WERI-Rb-1 (cell line): Measurements from ENCODE around the gene DGKI.

Experiments
- DNase-seq: peaks from one replicate; pipeline ENCODE4 v3.0.0-alpha.2; 2020
- H3K27ac ChIP-seq: fragments of 250-450 bp; sonication (Bioruptor Pico); 2 replicates; pipeline ENCODE4 v1.5.1; 2020; ENCODE audit warnings: mild to moderate bottlenecking, moderate library complexity
- H3K27me3 ChIP-seq: fragments of 250-450 bp; sonication (Bioruptor Pico); 2 replicates; pipeline ENCODE4 v1.5.1; 2021; ENCODE audit warnings: mild to moderate bottlenecking, low read depth, moderate library complexity; ENCODE audit not compliant: insufficient read depth, severe bottlenecking
- H3K36me3 ChIP-seq: fragments of 250-450 bp; sonication (Bioruptor Pico); 2 replicates; pipeline ENCODE4 v1.5.1; 2020; ENCODE audit warnings: mild to moderate bottlenecking, moderate library complexity
- H3K4me3 ChIP-seq: 2 replicates; pipeline ENCODE4 v1.5.1; 2011; ENCODE audit warnings: low read depth, mild to moderate bottlenecking, control low read depth, low read length
- H3K9me3 ChIP-seq: fragments of 250-450 bp; sonication (Bioruptor Pico); 2 replicates; pipeline ENCODE4 v1.5.1; 2021; ENCODE audit warnings: mild to moderate bottlenecking, moderate library complexity; ENCODE audit not compliant: severe bottlenecking
- CTCF ChIP-seq: IDR thresholded peaks from 2 replicates; pipeline ENCODE4 v1.5.1; 2011; ENCODE audit warnings: low read depth, mild to moderate bottlenecking, control low read depth, inconsistent platforms, low read length

DGKI gene

GRCh38 chr7:137881607-137882260 is 35.0 kb upstream of the DGKI start:
- DNase-seq = no peak
- Histone ChIP-seq H3K4me3 (no peak overlapping the region), H3K27me3 (no peaks in the 10 kb centered on the region), H3K36me3 (peaks cover 15% of the 10 kb centered on the region; the same call in 1 of the 2 replicates), H3K9me3 (no peaks in the 10 kb centered on the region), H3K27ac (no peak overlapping the region)
- no peak for TF ChIP-seq CTCF

GRCh38 chr7:137880432-137880831 is 33.7 kb upstream of the DGKI start:
- peaks cover 15% of the 10 kb centered on the region; the same call in 1 of the 2 replicates for H3K36me3 ChIP-seq
- TF ChIP-seq CTCF = no peak
- H3K27me3 ChIP-seq = no peaks in the 10 kb centered on the region
- DNase-seq = no peak
- no peak overlapping the region for H3K27ac ChIP-seq
- no peak overlapping the region for H3K4me3 ChIP-seq
- no peaks in the 10 kb centered on the region for H3K9me3 ChIP-seq

GRCh38 chr7:137879357-137880158 is 32.8 kb upstream of the DGKI start:
- Histone ChIP-seq H3K9me3 (no peaks in the 10 kb centered on the region), H3K36me3 (peaks cover 15% of the 10 kb centered on the region; the same call in 1 of the 2 replicates), H3K4me3 (no peak overlapping the region), H3K27ac (no peak overlapping the region), H3K27me3 (no peaks in the 10 kb centered on the region)
- no peak for TF ChIP-seq CTCF
- no peak for DNase-seq

GRCh38 chr7:137878333-137878961 is 31.7 kb upstream of the DGKI start:
- Histone ChIP-seq H3K27me3 (no peaks in the 10 kb centered on the region), H3K36me3 (peaks cover 15% of the 10 kb centered on the region; the same call in 1 of the 2 replicates), H3K9me3 (no peaks in the 10 kb centered on the region), H3K27ac (0 out of 2 replicates have a peak overlapping the region, but pooled peaks have one; percentile 5), H3K4me3 (no peak overlapping the region)
- no peak for TF ChIP-seq CTCF
- DNase-seq = peak; percentile 45

- Histone ChIP-seq H3K36me3 (peaks cover 8% of the 10 kb centered on the region; the same call in 1 of the 2 replicates), H3K27ac (no peak overlapping the region)
Measured at GRCh38 chr7:137877027-137877675, 30.4 kb upstream of the DGKI start.

More at GRCh38 chr7:137877027-137877675, 30.4 kb upstream of the DGKI start:
- Histone ChIP-seq H3K27me3 (no peaks in the 10 kb centered on the region), H3K4me3 (no peak overlapping the region), H3K9me3 (no peaks in the 10 kb centered on the region)
- DNase-seq = no peak
- no peak for TF ChIP-seq CTCF
